GM12878 (cell line): Measurements from ENCODE around the gene LIN52. TPM values are rescaled to one million over a fixed set of nuclear protein-coding genes. Genes with fewer than 3 reads are reported as not detected.

ENCODE experiments used
- ATAC-seq: fragments of 200-7000 bp; cut with Tn5 transposase; 3 replicates; pipeline ENCODE4 v1.9.1; 2020; ENCODE audit warnings: mild to moderate bottlenecking, moderate library complexity
- BruUV-seq: library from RNA; stranded (reverse); fragments of 400-500 nt; replicated peaks from 2 replicates; lab custom pipeline; 2021; lab: Mats Ljungman, UMichigan
- CTCF ChIA-PET: fragments of 300-600 bp; sonication (Branson Sonifier 250); formaldehyde crosslinking; extraction: SDS; loops from one replicate; lab custom pipeline; 2021; ENCODE audit warnings: inconsistent platforms; lab: Yijun Ruan, JAX
- POLR2A ChIA-PET: fragments of 350-600 bp; formaldehyde crosslinking; extraction: SDS; loops from one replicate; lab custom pipeline; 2021; ENCODE audit warnings: inconsistent platforms; lab: Charles Lee
- RAD21 ChIA-PET: fragments of 300-600 bp; sonication (Branson Sonifier 250); formaldehyde crosslinking; loops from one replicate; lab custom pipeline; 2023; ENCODE audit warnings: antibody characterized with exemption; ENCODE audit not compliant: unreplicated experiment; lab: Charles Lee
- SMC1A ChIA-PET: fragments of 300-600 bp; sonication (Branson Sonifier 250); formaldehyde crosslinking; loops from one replicate; lab custom pipeline; 2023; ENCODE audit not compliant: unreplicated experiment, uncharacterized antibody; lab: Charles Lee
- DNase-seq: peaks from one replicate; pipeline ENCODE4 v3.0.0-alpha.2; 2011; ENCODE audit warnings: low read depth, low spot score
- FAIRE-seq: peaks from 3 replicates; lab custom pipeline; 2011; peaks lifted over from hg19 to GRCh38; lab: Jason Lieb, UNC
- H2AFZ ChIP-seq: 2 replicates; pipeline ENCODE4 v1.6.0; 2011; ENCODE audit warnings: low read depth, low read length, control low read depth; ENCODE audit not compliant: control insufficient read depth
- H3K27ac ChIP-seq: 2 replicates; pipeline ENCODE4 v1.5.1; 2011; ENCODE audit warnings: control low read depth; ENCODE audit not compliant: control insufficient read depth, insufficient read depth
- H3K27me3 ChIP-seq, 2 experiments: replicated peaks in 1 of 2; 2 replicates each; pipeline versions ENCODE4 v1.6.0 to v1.6.1; 2011; ENCODE audit warnings: low read length in 1 of 2; ENCODE audit not compliant: control insufficient read depth in 2 of 2, insufficient read depth in 2 of 2
- H3K36me3 ChIP-seq, 2 experiments: 2 replicates each; pipeline ENCODE4 v1.5.1; 2011; ENCODE audit warnings: low read length in 1 of 2; ENCODE audit not compliant: control insufficient read depth in 2 of 2, insufficient read depth in 2 of 2
- H3K4me1 ChIP-seq: 2 replicates; pipeline ENCODE4 v1.6.1; 2011; ENCODE audit warnings: mild to moderate bottlenecking, low read length, moderate library complexity, mixed read lengths; ENCODE audit not compliant: control insufficient read depth, insufficient read depth
- H3K4me2 ChIP-seq: 2 replicates; pipeline ENCODE4 v1.6.0; 2011; ENCODE audit warnings: control low read depth; ENCODE audit not compliant: control insufficient read depth, insufficient read depth
- H3K4me3 ChIP-seq: fragments of 200-600 bp; sonication (generic); 2 replicates; pipeline ENCODE4 v1.5.1; 2016
- H3K79me2 ChIP-seq: 2 replicates; pipeline ENCODE4 v1.6.0; 2011; ENCODE audit warnings: low read length; ENCODE audit not compliant: control insufficient read depth, insufficient read depth
- H3K9ac ChIP-seq: 2 replicates; pipeline ENCODE4 v1.8.0; 2011; ENCODE audit warnings: low read length, control low read depth, mixed read lengths; ENCODE audit not compliant: control insufficient read depth, insufficient read depth
- H3K9me3 ChIP-seq: replicated peaks from 3 replicates; pipeline ENCODE4 v1.5.1; 2011; ENCODE audit warnings: mild to moderate bottlenecking, low read length; ENCODE audit not compliant: control insufficient read depth, insufficient read depth
- H4K20me1 ChIP-seq: 2 replicates; pipeline ENCODE4 v1.6.0; 2011; ENCODE audit not compliant: control insufficient read depth, insufficient read depth
- CBFB ChIP-seq: IDR thresholded peaks from 2 replicates; pipeline ENCODE4 v1.6.1; 2016; ENCODE audit warnings: antibody characterized with exemption, low read depth
- POLR2AphosphoS2 ChIP-seq: IDR thresholded peaks from 2 replicates; pipeline ENCODE4 v1.6.1; 2011; ENCODE audit warnings: low read depth, mild to moderate bottlenecking, low read length, improper control_type of control experiment, moderate library complexity
- WGBS: methylation state at CpG from one replicate; pipeline ENCODE4 v1.1.6; 2016; ENCODE audit warnings: low lambda C conversion rate; ENCODE audit not compliant: insufficient replicate concordance, insufficient coverage; ENCODE audit errors: missing lambda C conversion rate; 5-methylcytosine and 5-hydroxymethylcytosine counted together
- in situ Hi-C: fragments of 300-500 bp; cut with MboI; formaldehyde crosslinking; loops from 9 replicates; pipeline ENCODE4 v1.14.3; 2018; ENCODE audit warnings: mixed read lengths
- intact Hi-C: fragments of 100-400 bp; cut with micrococcal nuclease; formaldehyde crosslinking; loops from one replicate; pipeline ENCODE4 v1.14.2; 2022; ENCODE audit not compliant: unreplicated experiment
- polyA plus RNA-seq, 11 experiments: library from polyadenylated mRNA; depleted of rRNA in 4 of 11; unstranded in 6 of 11; stranded (reverse) in 5 of 11; fragments of >200 nt; fragmentation: Nextera tagmentation in 4 of 11; fragmentation: Illumina TruSeq in 1 of 11; extraction: Ambion mirVana in 4 of 11; extraction: Trizol in 1 of 11; gene quantifications; 1 replicate in 1 of 11; 2 replicates in 10 of 11; pipeline versions ENCODE4 v1.2.1 to v1.2.3, GENCODE V29; 2011 to 2016; ENCODE audit warnings: inconsistent platforms in 2 of 11, missing spikeins in 2 of 11, low read depth in 1 of 11
- total RNA-seq, 4 experiments: library from RNA; depleted of rRNA in 3 of 4; stranded (reverse); fragments of >200 nt in 3 of 4; fragmentation: Illumina TruSeq in 1 of 4; extraction: Trizol in 1 of 4; gene quantifications; 2 replicates each; pipeline versions ENCODE4 v1.2.1 to v1.2.3, GENCODE V29; 2013 to 2021
- TF ChIP-seq, protein P1 (sequence below): fragments of 450-650 bp; IDR thresholded peaks from 2 replicates; pipeline ENCODE4 v1.6.1; 2017; ENCODE audit warnings: mild to moderate bottlenecking, moderate library complexity
- TF ChIP-seq, protein P2 (sequence below): fragments of 450-650 bp; formaldehyde crosslinking; IDR thresholded peaks from 2 replicates; pipeline ENCODE4 v1.5.0; 2022; ENCODE audit warnings: mild to moderate bottlenecking, missing genetic modification characterization

LIN52 gene
- total and polyA plus RNA-seq, 10 of the 15 experiments (the other 5 are each of a cell fraction or from before 2014, with no cell fraction given) = 13.3 to 30.9 (median 19.9) TPM

GRCh38 chr14:74065746-74066575, 18.8 kb upstream of the LIN52 start (continued):
- TF ChIP-seq, protein P1, sequence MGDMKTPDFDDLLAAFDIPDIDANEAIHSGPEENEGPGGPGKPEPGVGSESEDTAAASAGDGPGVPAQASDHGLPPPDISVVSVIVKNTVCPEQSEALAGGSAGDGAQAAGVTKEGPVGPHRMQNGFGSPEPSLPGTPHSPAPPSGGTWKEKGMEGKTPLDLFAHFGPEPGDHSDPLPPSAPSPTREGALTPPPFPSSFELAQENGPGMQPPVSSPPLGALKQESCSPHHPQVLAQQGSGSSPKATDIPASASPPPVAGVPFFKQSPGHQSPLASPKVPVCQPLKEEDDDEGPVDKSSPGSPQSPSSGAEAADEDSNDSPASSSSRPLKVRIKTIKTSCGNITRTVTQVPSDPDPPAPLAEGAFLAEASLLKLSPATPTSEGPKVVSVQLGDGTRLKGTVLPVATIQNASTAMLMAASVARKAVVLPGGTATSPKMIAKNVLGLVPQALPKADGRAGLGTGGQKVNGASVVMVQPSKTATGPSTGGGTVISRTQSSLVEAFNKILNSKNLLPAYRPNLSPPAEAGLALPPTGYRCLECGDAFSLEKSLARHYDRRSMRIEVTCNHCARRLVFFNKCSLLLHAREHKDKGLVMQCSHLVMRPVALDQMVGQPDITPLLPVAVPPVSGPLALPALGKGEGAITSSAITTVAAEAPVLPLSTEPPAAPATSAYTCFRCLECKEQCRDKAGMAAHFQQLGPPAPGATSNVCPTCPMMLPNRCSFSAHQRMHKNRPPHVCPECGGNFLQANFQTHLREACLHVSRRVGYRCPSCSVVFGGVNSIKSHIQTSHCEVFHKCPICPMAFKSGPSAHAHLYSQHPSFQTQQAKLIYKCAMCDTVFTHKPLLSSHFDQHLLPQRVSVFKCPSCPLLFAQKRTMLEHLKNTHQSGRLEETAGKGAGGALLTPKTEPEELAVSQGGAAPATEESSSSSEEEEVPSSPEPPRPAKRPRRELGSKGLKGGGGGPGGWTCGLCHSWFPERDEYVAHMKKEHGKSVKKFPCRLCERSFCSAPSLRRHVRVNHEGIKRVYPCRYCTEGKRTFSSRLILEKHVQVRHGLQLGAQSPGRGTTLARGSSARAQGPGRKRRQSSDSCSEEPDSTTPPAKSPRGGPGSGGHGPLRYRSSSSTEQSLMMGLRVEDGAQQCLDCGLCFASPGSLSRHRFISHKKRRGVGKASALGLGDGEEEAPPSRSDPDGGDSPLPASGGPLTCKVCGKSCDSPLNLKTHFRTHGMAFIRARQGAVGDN = no peak

DNA sequence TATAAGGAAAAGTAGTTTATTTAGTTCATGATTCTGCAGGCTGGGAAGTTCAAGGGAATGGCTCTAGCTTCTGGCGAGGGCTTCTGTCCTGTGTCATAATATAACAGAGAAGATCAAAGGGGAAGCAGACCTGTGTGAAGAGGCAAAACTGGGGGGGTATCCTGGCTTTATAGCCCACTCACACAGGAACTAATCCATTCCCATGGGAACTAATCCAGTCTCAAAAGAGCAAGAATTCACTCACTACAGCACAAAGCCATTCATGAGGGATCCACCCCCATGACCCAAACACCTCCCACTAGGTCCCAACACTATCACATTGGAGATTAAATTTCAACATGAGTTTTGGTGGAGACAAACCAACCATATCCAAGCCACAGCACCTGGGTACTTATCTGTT, 7.4 kb upstream of the LIN52 start:
- no peak overlapping the region for H3K27ac ChIP-seq
- no TSS peak for BruUV-seq
- DNase-seq = no peak
- H3K36me3 ChIP-seq = no peaks in the 10 kb centered on the region
- H3K9ac ChIP-seq = no peak overlapping the region
- ChIA-PET RAD21 (no interaction called here), POLR2A (no interaction called here), CTCF (interaction anchor here (0.7 to 1.1 kb wide), 3 partner anchors 10 to 249 kb away, joined by 3 read pairs; no protein-coding TSS in a partner anchor), SMC1A (interaction anchor here (0.6 kb wide), 2 partner anchors 11 to 31 kb away, joined by 3 read pairs; no protein-coding TSS in a partner anchor)
- H3K4me3 ChIP-seq = no peak overlapping the region
- H3K79me2 ChIP-seq = no peaks in the 10 kb centered on the region
- no peaks in the 10 kb centered on the region for H3K9me3 ChIP-seq
- H3K4me1 ChIP-seq = no peaks in the 10 kb centered on the region
- no peak overlapping the region for H3K4me2 ChIP-seq
- in situ Hi-C loops (no loop called here), intact Hi-C loops (no loop called here)
- H3K27me3 ChIP-seq = no peaks in the 10 kb centered on the region
- no peak for FAIRE-seq
- TF ChIP-seq CBFB (no peak), POLR2AphosphoS2 (no peak)
- TF ChIP-seq, protein P2, sequence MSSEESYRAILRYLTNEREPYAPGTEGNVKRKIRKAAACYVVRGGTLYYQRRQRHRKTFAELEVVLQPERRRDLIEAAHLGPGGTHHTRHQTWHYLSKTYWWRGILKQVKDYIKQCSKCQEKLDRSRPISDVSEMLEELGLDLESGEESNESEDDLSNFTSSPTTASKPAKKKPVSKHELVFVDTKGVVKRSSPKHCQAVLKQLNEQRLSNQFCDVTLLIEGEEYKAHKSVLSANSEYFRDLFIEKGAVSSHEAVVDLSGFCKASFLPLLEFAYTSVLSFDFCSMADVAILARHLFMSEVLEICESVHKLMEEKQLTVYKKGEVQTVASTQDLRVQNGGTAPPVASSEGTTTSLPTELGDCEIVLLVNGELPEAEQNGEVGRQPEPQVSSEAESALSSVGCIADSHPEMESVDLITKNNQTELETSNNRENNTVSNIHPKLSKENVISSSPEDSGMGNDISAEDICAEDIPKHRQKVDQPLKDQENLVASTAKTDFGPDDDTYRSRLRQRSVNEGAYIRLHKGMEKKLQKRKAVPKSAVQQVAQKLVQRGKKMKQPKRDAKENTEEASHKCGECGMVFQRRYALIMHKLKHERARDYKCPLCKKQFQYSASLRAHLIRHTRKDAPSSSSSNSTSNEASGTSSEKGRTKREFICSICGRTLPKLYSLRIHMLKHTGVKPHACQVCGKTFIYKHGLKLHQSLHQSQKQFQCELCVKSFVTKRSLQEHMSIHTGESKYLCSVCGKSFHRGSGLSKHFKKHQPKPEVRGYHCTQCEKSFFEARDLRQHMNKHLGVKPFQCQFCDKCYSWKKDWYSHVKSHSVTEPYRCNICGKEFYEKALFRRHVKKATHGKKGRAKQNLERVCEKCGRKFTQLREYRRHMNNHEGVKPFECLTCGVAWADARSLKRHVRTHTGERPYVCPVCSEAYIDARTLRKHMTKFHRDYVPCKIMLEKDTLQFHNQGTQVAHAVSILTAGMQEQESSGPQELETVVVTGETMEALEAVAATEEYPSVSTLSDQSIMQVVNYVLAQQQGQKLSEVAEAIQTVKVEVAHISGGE (CRISPR knock-in tag) = no peak
- H2AFZ ChIP-seq = no peak overlapping the region
- no peaks in the 10 kb centered on the region for H4K20me1 ChIP-seq
- no peak for ATAC-seq
- 33% methylated on average over 1 of the region's 1 CpG for WGBS
